ENCODE results near the gene ABCA13.

ABCA13 gene

GRCh38 chr7:48250441-48250951, 79.2 kb downstream of the ABCA13 start:
- no peaks in the 10 kb centered on the region for H3K36me3 ChIP-seq (replicated peaks; ENCODE audit: low read depth, low read length)
- H3K4me1 ChIP-seq (ENCODE audit: low read length) = peaks cover 15% of the 10 kb centered on the region
- no peaks in the 10 kb centered on the region for H3K79me2 ChIP-seq (ENCODE audit: low read length)
- H3K4me3 ChIP-seq (ENCODE audit: low read length) = no peak overlapping the region
- H3K9me3 ChIP-seq (ENCODE audit: insufficient read depth, low read length) = no peaks in the 10 kb centered on the region
- H2AFZ ChIP-seq (ENCODE audit: low read depth, low read length) = no peak overlapping the region
- no peak overlapping the region for H3K27ac ChIP-seq (ENCODE audit: low read length)
- no peak overlapping the region for H3K4me2 ChIP-seq (ENCODE audit: low read length)
- peaks cover 60% of the 10 kb centered on the region for H3K27me3 ChIP-seq (ENCODE audit: low read depth, low read length)
- H4K20me1 ChIP-seq (ENCODE audit: insufficient read depth, low read length) = no peaks in the 10 kb centered on the region
- H3K9ac ChIP-seq (ENCODE audit: low read length) = no peak overlapping the region
- TF ChIP-seq EZH2phosphoT487 (IDR thresholded peaks at IDR 0.05; ENCODE audit: low read depth) = no peak
- TF ChIP-seq CTCF (IDR thresholded peaks at IDR 0.05; ENCODE audit: low read depth, low read length) = no peak

- TF ChIP-seq CTCF (IDR thresholded peaks at IDR 0.05; ENCODE audit: low read depth, low read length) (no peak), EZH2phosphoT487 (IDR thresholded peaks at IDR 0.05; ENCODE audit: low read depth) (no peak)
- H3K79me2 ChIP-seq (ENCODE audit: low read length) = no peaks in the 10 kb centered on the region
- no peak overlapping the region for H3K27ac ChIP-seq (ENCODE audit: low read length)
- peaks cover 57% of the 10 kb centered on the region for H3K27me3 ChIP-seq (ENCODE audit: low read depth, low read length)
- H3K4me2 ChIP-seq (ENCODE audit: low read length) = no peak overlapping the region; the same call in 1 of the 2 replicates
- H4K20me1 ChIP-seq (ENCODE audit: insufficient read depth, low read length) = no peaks in the 10 kb centered on the region
- peaks cover 9% of the 10 kb centered on the region for H3K4me1 ChIP-seq (ENCODE audit: low read length)
- no peaks in the 10 kb centered on the region for H3K36me3 ChIP-seq (replicated peaks; ENCODE audit: low read depth, low read length)
- H3K4me3 ChIP-seq (ENCODE audit: low read length) = no peak overlapping the region
- no peak overlapping the region for H2AFZ ChIP-seq (ENCODE audit: low read depth, low read length)
- H3K9ac ChIP-seq (ENCODE audit: low read length) = no peak overlapping the region
- no peaks in the 10 kb centered on the region for H3K9me3 ChIP-seq (ENCODE audit: insufficient read depth, low read length)
Measured at GRCh38 chr7:48251766-48252165, 80.5 kb downstream of the ABCA13 start.

GRCh38 chr7:48252995-48253394, 81.7 kb downstream of the ABCA13 start:
- Histone ChIP-seq H3K4me3 (ENCODE audit: low read length) (no peak overlapping the region), H3K9ac (ENCODE audit: low read length) (no peak overlapping the region), H3K9me3 (ENCODE audit: insufficient read depth, low read length) (no peaks in the 10 kb centered on the region), H3K36me3 (replicated peaks; ENCODE audit: low read depth, low read length) (no peaks in the 10 kb centered on the region), H3K79me2 (ENCODE audit: low read length) (no peaks in the 10 kb centered on the region), H2AFZ (ENCODE audit: low read depth, low read length) (no peak overlapping the region), H3K4me1 (ENCODE audit: low read length) (peaks cover 9% of the 10 kb centered on the region), H4K20me1 (ENCODE audit: insufficient read depth, low read length) (no peaks in the 10 kb centered on the region), H3K4me2 (ENCODE audit: low read length) (no peak overlapping the region), H3K27ac (ENCODE audit: low read length) (no peak overlapping the region), H3K27me3 (ENCODE audit: low read depth, low read length) (peaks cover 48% of the 10 kb centered on the region)
- TF ChIP-seq CTCF (IDR thresholded peaks at IDR 0.05; ENCODE audit: low read depth, low read length) = no peak
- TF ChIP-seq EZH2phosphoT487 (IDR thresholded peaks at IDR 0.05; ENCODE audit: low read depth) = no peak

GRCh38 chr7:48255046-48255445, 83.8 kb downstream of the ABCA13 start:
- TF ChIP-seq EZH2phosphoT487 (IDR thresholded peaks at IDR 0.05; ENCODE audit: low read depth) (no peak), CTCF (IDR thresholded peaks at IDR 0.05; ENCODE audit: low read depth, low read length) (no peak)
- no peaks in the 10 kb centered on the region for H3K9me3 ChIP-seq (ENCODE audit: insufficient read depth, low read length)
- no peaks in the 10 kb centered on the region for H3K79me2 ChIP-seq (ENCODE audit: low read length)
- no peak overlapping the region for H3K4me2 ChIP-seq (ENCODE audit: low read length)
- H3K36me3 ChIP-seq (replicated peaks; ENCODE audit: low read depth, low read length) = no peaks in the 10 kb centered on the region
- H3K27me3 ChIP-seq (ENCODE audit: low read depth, low read length) = peaks cover 34% of the 10 kb centered on the region
- H4K20me1 ChIP-seq (ENCODE audit: insufficient read depth, low read length) = no peaks in the 10 kb centered on the region
- peaks cover 9% of the 10 kb centered on the region for H3K4me1 ChIP-seq (ENCODE audit: low read length)
- no peak overlapping the region for H3K4me3 ChIP-seq (ENCODE audit: low read length)
- no peak overlapping the region for H3K9ac ChIP-seq (ENCODE audit: low read length)
- H2AFZ ChIP-seq (ENCODE audit: low read depth, low read length) = no peak overlapping the region
- H3K27ac ChIP-seq (ENCODE audit: low read length) = no peak overlapping the region

All from OCI-LY3 (cell line).